Colonic mucosa (tissue), 4 donors: ENCODE data around the gene PSMC6. TPM values are rescaled to one million over a fixed set of nuclear protein-coding genes. Genes with fewer than 3 reads are reported as not detected.

Experiments used
- DNase-seq: peaks from one replicate; pipeline ENCODE4 v3.0.0-alpha.2; 2020
- H3K27ac ChIP-seq: fragments of 200-600 bp; one replicate; pipeline ENCODE4 v1.8.0; 2021
- H3K27me3 ChIP-seq: fragments of 200-600 bp; one replicate; pipeline ENCODE4 v1.8.0; 2021
- H3K36me3 ChIP-seq: fragments of 200-600 bp; one replicate; pipeline ENCODE4 v1.8.0; 2021
- H3K4me1 ChIP-seq: fragments of 200-600 bp; one replicate; pipeline ENCODE4 v1.8.0; 2021; ENCODE audit warnings: mild to moderate bottlenecking
- H3K4me3 ChIP-seq: fragments of 200-600 bp; one replicate; pipeline ENCODE4 v1.8.0; 2021
- H3K9ac ChIP-seq, 2 donors: one replicate each; pipeline ENCODE4 v1.7.0; 2013; ENCODE audit warnings: control low read depth in 2 of 2, low read depth in 2 of 2, low read length in 2 of 2
- H3K9me3 ChIP-seq: fragments of 200-600 bp; one replicate; pipeline ENCODE4 v1.8.0; 2021
- CTCF ChIP-seq: fragments of 200-600 bp; IDR thresholded peaks from one replicate; pipeline ENCODE4 v1.8.0; 2022; ENCODE audit warnings: antibody characterized with exemption, mild to moderate bottlenecking
- intact Hi-C: fragments of 100-400 bp; cut with DNase I; formaldehyde crosslinking; loops from one replicate; pipeline ENCODE4 v1.14.1; 2022
- total RNA-seq, 2 donors: library from RNA; stranded (reverse); fragmentation: NEBNext Ultra II Directional in 1 of 2; extraction: Animal tissue kit (Norgen Biotek cat#: 25700) in 1 of 2; gene quantifications; one replicate each; pipeline ENCODE4 v1.2.1, GENCODE V29; 2021
- donor health status: healthy.
- donor health status: DM: no; HTN: no; CAD: no.
- donor health status: DM: no; HTN: no; CAD: no.

Gene PSMC6
- total RNA-seq, 2 donors from 2014 or later: 71.1 to 76.8 TPM

GRCh38 chr14:52767058-52767833, 60.2 kb downstream of the PSMC6 start:
- H3K9me3 ChIP-seq: no peaks in the 10 kb centered on the region
- no peak overlapping the region for H3K4me3 ChIP-seq
- no peaks in the 10 kb centered on the region for H3K4me1 ChIP-seq
- no peaks in the 10 kb centered on the region for H3K27me3 ChIP-seq
- peaks cover 6% of the 10 kb centered on the region for H3K36me3 ChIP-seq
- TF ChIP-seq CTCF: no peak
- DNase-seq: no peak
- no peak overlapping the region for H3K9ac ChIP-seq
- intact Hi-C loops: no loop called here
- no peak overlapping the region for H3K27ac ChIP-seq

GRCh38 chr14:52769887-52770286, 62.9 kb downstream of the PSMC6 start:
- Histone ChIP-seq H3K4me1 (no peaks in the 10 kb centered on the region), H3K9me3 (no peaks in the 10 kb centered on the region), H3K27me3 (no peaks in the 10 kb centered on the region), H3K27ac (no peak overlapping the region), H3K4me3 (no peak overlapping the region), H3K9ac (no peak overlapping the region), H3K36me3 (peaks cover 6% of the 10 kb centered on the region)
- TF ChIP-seq CTCF: no peak
- intact Hi-C loops: no loop called here
- no peak for DNase-seq

GRCh38 chr14:52776816-52777215, 69.8 kb downstream of the PSMC6 start:
- Histone ChIP-seq H3K4me3 (no peak overlapping the region), H3K4me1 (no peaks in the 10 kb centered on the region), H3K27me3 (no peaks in the 10 kb centered on the region), H3K9me3 (no peaks in the 10 kb centered on the region), H3K36me3 (peaks cover 7% of the 10 kb centered on the region), H3K9ac (no peak overlapping the region), H3K27ac (no peak overlapping the region)
- no peak for DNase-seq
- intact Hi-C loops: no loop called here
- TF ChIP-seq CTCF: no peak

Other genes with a start within 250 kb of the PSMC6 start
- gene TXNDC16, start 154.7 kb upstream of the PSMC6 start, total RNA-seq: 10 to 100 TPM in 1 of 2 donors, 1 to 10 TPM in 1; 7.8 to 10.6 TPM
- 1 to 10 TPM in 1 of 2 donors, under 1 TPM in 1; 0.79 to 1.2 TPM for gene GPR137C, start 154.4 kb upstream of the PSMC6 start, total RNA-seq
- gene ERO1A, start 11.6 kb upstream of the PSMC6 start, total RNA-seq: 100 to 1,000 TPM in 1 of 2 donors, 10 to 100 TPM in 1; 83.6 to 242 TPM
- 10 to 100 TPM in 1 of 2 donors, 1 to 10 TPM in 1; 7.4 to 11.2 TPM for gene STYX, start 23.0 kb downstream of the PSMC6 start, total RNA-seq
- 10 to 100 TPM; 34.3 to 62.9 TPM for gene GNPNAT1, start 84.4 kb downstream of the PSMC6 start, total RNA-seq
- gene FERMT2, start 243.8 kb downstream of the PSMC6 start, total RNA-seq: 10 to 100 TPM in 1 of 2 donors, 1 to 10 TPM in 1; 6.3 to 43.9 TPM